Vagina (tissue), 2 donors: ENCODE results near the gene SLC24A3. TPM values are rescaled to one million over a fixed set of nuclear protein-coding genes. Genes with fewer than 3 reads are reported as not detected.

ENCODE experiments used
- DNase-seq, 2 donors: peaks; one replicate each; pipeline ENCODE4 v3.0.0-alpha.2; 2017; ENCODE audit errors: extremely low spot score in 2 of 2
- H3K27ac ChIP-seq: fragments of 200-600 bp; sonication (generic); one replicate; pipeline ENCODE4 v1.5.1; 2019
- H3K27me3 ChIP-seq: fragments of 200-600 bp; sonication (generic); one replicate; pipeline ENCODE4 v1.5.1; 2019
- H3K36me3 ChIP-seq, 2 donors: fragments of 200-600 bp; sonication (generic); one replicate each; pipeline ENCODE4 v1.5.1; 2017 to 2019
- H3K4me1 ChIP-seq: fragments of 200-600 bp; sonication (generic); one replicate; pipeline ENCODE4 v1.5.1; 2019
- H3K4me3 ChIP-seq, 2 donors: fragments of 200-600 bp; sonication (generic); 1 replicate in 1 of 2; 2 replicates in 1 of 2; pipeline ENCODE4 v1.5.1; 2016 to 2019
- H3K9me3 ChIP-seq: fragments of 200-600 bp; sonication (generic); one replicate; pipeline ENCODE4 v1.5.1; 2019
- CTCF ChIP-seq, 3 experiments: fragments of 450-650 bp in 2 of 3; fragments of 200-600 bp in 1 of 3; sonication (generic) in 1 of 3; IDR thresholded peaks; one replicate each; pipeline ENCODE4 v1.5.1; 2017 to 2019; ENCODE audit warnings: antibody characterized with exemption in 3 of 3, mild to moderate bottlenecking in 2 of 3, moderate library complexity in 2 of 3
- POLR2A ChIP-seq, 2 donors: fragments of 450-650 bp; IDR thresholded peaks; one replicate each; pipeline ENCODE4 v1.6.1; 2017; ENCODE audit warnings: antibody characterized with exemption in 2 of 2, mild to moderate bottlenecking in 2 of 2, moderate library complexity in 2 of 2
- POLR2AphosphoS5 ChIP-seq, 2 donors: sonication (generic); formaldehyde crosslinking; IDR thresholded peaks; one replicate each; pipeline ENCODE4 v1.9.0; 2017; ENCODE audit warnings: antibody characterized with exemption in 2 of 2, mild to moderate bottlenecking in 2 of 2, low read depth in 1 of 2; ENCODE audit not compliant: insufficient read depth in 1 of 2
- intact Hi-C: fragments of 100-400 bp; cut with DNase I; formaldehyde crosslinking; loops from one replicate; pipeline ENCODE4 v1.15.1; 2023
- total RNA-seq: library from RNA; depleted of rRNA; stranded (reverse); fragments of >200 nt; gene quantifications from one replicate; pipeline ENCODE4 v1.2.3, GENCODE V29; 2016

The SLC24A3 gene
- total RNA-seq, 1 donor from 2014 or later: 12.3 TPM

GRCh38 chr20:19540392-19540791 lies 327.9 kb downstream of the SLC24A3 start:
- DNase-seq: no peak
- no peaks in the 10 kb centered on the region for H3K9me3 ChIP-seq
- TF ChIP-seq POLR2AphosphoS5 (IDR thresholded peaks at IDR 0.05; ENCODE audit: insufficient read depth in 1 of 2, low read depth in 1 of 2) (no peak), POLR2A (IDR thresholded peaks at IDR 0.05) (no peak), CTCF (IDR thresholded peaks at IDR 0.05) (no peak)
- H3K36me3 ChIP-seq: no peaks in the 10 kb centered on the region
- no peak overlapping the region for H3K4me3 ChIP-seq
- H3K27ac ChIP-seq: no peak overlapping the region
- H3K27me3 ChIP-seq: no peaks in the 10 kb centered on the region
- H3K4me1 ChIP-seq: no peaks in the 10 kb centered on the region
- intact Hi-C loops: loop anchor here (5.0 to 10.0 kb wide), 2 partner anchors 163 to 614 kb away; no protein-coding TSS in a partner anchor

- Histone ChIP-seq H3K27me3 (no peaks in the 10 kb centered on the region), H3K27ac (no peak overlapping the region), H3K36me3 (no peaks in the 10 kb centered on the region), H3K4me1 (no peaks in the 10 kb centered on the region), H3K4me3 (no peak overlapping the region), H3K9me3 (no peaks in the 10 kb centered on the region)
- no peak for TF ChIP-seq POLR2AphosphoS5 (IDR thresholded peaks at IDR 0.05; ENCODE audit: insufficient read depth in 1 of 2, low read depth in 1 of 2)
- TF ChIP-seq CTCF (IDR thresholded peaks at IDR 0.05): no peak
- intact Hi-C loops: loop anchor here (5.0 to 10.0 kb wide), 2 partner anchors 166 to 612 kb away; no protein-coding TSS in a partner anchor
- DNase-seq: no peak
These were observed 330.7 kb downstream of the SLC24A3 start for GRCh38 chr20:19543101-19543500.

- Histone ChIP-seq H3K36me3 (no peaks in the 10 kb centered on the region), H3K9me3 (no peaks in the 10 kb centered on the region), H3K4me3 (no peak overlapping the region), H3K27me3 (no peaks in the 10 kb centered on the region), H3K27ac (no peak overlapping the region), H3K4me1 (no peaks in the 10 kb centered on the region)
- intact Hi-C loops: loop anchor here (5.0 to 10.0 kb wide), 2 partner anchors 167 to 610 kb away; no protein-coding TSS in a partner anchor
- DNase-seq: no peak
- TF ChIP-seq CTCF (IDR thresholded peaks at IDR 0.05): no peak
- no peak for TF ChIP-seq POLR2A (IDR thresholded peaks at IDR 0.05)
- TF ChIP-seq POLR2AphosphoS5 (IDR thresholded peaks at IDR 0.05; ENCODE audit: insufficient read depth in 1 of 2, low read depth in 1 of 2): no peak
These were observed 332.2 kb downstream of the SLC24A3 start for GRCh38 chr20:19544684-19545083.

GRCh38 chr20:19546648-19547047 lies 334.2 kb downstream of the SLC24A3 start:
- Histone ChIP-seq H3K27ac (no peak overlapping the region), H3K36me3 (no peaks in the 10 kb centered on the region), H3K4me1 (peaks cover 1% of the 10 kb centered on the region), H3K4me3 (no peak overlapping the region), H3K27me3 (no peaks in the 10 kb centered on the region), H3K9me3 (no peaks in the 10 kb centered on the region)
- no peak for DNase-seq
- intact Hi-C loops: loop anchor here (10.0 kb wide), 1 partner anchor 608 kb away; no protein-coding TSS in a partner anchor
- TF ChIP-seq POLR2A (IDR thresholded peaks at IDR 0.05) (no peak), CTCF (IDR thresholded peaks at IDR 0.05) (no peak), POLR2AphosphoS5 (IDR thresholded peaks at IDR 0.05; ENCODE audit: insufficient read depth in 1 of 2, low read depth in 1 of 2) (no peak)

GRCh38 chr20:19547547-19547946 lies 335.1 kb downstream of the SLC24A3 start:
- Histone ChIP-seq H3K27ac (no peak overlapping the region), H3K4me3 (no peak overlapping the region), H3K27me3 (no peaks in the 10 kb centered on the region), H3K36me3 (no peaks in the 10 kb centered on the region), H3K4me1 (peaks cover 10% of the 10 kb centered on the region), H3K9me3 (no peaks in the 10 kb centered on the region)
- no peak for TF ChIP-seq POLR2A (IDR thresholded peaks at IDR 0.05)
- no peak for TF ChIP-seq POLR2AphosphoS5 (IDR thresholded peaks at IDR 0.05; ENCODE audit: insufficient read depth in 1 of 2, low read depth in 1 of 2)
- no peak for TF ChIP-seq CTCF (IDR thresholded peaks at IDR 0.05)
- DNase-seq: no peak
- intact Hi-C loops: loop anchor here (10.0 kb wide), 1 partner anchor 607 kb away; no protein-coding TSS in a partner anchor
